Lower leg skin (tissue), 3 donors: ENCODE results near the gene MRAS.

Experiments used
- CTCF ChIP-seq, 3 donors: fragments of 450-650 bp; IDR thresholded peaks; one replicate each; pipeline ENCODE4 v1.5.1; 2016; ENCODE audit warnings: antibody characterized with exemption in 3 of 3, mild to moderate bottlenecking in 3 of 3, moderate library complexity in 2 of 3
- POLR2A ChIP-seq, 2 donors: fragments of 450-650 bp; IDR thresholded peaks; one replicate each; pipeline ENCODE4 v1.6.1; 2016 to 2017; ENCODE audit warnings: antibody characterized with exemption in 2 of 2, mild to moderate bottlenecking in 1 of 2, moderate library complexity in 1 of 2

- TF ChIP-seq CTCF (IDR thresholded peaks at IDR 0.05) (no peak), POLR2A (IDR thresholded peaks at IDR 0.05) (no peak)
These were observed 81.3 kb downstream of the MRAS start for GRCh38 chr3:138429665-138430064.
